ENCODE data around the gene GRK1.

DNA sequence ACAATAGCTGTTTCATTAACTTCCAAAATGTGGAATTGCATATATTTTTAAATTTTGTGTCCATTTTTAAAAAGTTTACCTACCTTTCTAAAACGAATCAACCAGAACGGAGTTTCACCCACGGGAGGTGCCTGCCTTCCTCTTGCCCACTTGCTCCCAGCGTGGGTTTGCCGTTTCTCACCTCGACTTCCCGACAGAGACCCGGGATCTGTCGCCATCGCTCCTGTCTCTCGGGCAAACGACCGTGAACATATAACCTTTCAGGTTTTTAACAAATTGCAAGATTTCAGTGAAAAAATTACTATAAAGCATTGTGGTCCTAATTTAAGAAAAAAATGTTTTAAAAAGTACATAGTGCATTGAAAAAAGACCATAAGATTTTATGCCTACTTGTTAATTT is 96.2 kb downstream of the GRK1 start:
- TF ChIP-seq, protein P1, sequence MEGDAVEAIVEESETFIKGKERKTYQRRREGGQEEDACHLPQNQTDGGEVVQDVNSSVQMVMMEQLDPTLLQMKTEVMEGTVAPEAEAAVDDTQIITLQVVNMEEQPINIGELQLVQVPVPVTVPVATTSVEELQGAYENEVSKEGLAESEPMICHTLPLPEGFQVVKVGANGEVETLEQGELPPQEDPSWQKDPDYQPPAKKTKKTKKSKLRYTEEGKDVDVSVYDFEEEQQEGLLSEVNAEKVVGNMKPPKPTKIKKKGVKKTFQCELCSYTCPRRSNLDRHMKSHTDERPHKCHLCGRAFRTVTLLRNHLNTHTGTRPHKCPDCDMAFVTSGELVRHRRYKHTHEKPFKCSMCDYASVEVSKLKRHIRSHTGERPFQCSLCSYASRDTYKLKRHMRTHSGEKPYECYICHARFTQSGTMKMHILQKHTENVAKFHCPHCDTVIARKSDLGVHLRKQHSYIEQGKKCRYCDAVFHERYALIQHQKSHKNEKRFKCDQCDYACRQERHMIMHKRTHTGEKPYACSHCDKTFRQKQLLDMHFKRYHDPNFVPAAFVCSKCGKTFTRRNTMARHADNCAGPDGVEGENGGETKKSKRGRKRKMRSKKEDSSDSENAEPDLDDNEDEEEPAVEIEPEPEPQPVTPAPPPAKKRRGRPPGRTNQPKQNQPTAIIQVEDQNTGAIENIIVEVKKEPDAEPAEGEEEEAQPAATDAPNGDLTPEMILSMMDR (IDR thresholded peaks at IDR 0.05 in 8 of 11, conservative IDR thresholded peaks at IDR 0.05 in 3 of 11), result no peak
- TF ChIP-seq POLR2AphosphoS5 (IDR thresholded peaks at IDR 0.05) (no peak), POLR2A (IDR thresholded peaks at IDR 0.05) (no peak)
